Measurements from ENCODE around the gene ZNF618.
A peak's percentile ranks its signal among the peaks of the same experiment; 100 is the strongest.

The ZNF618 gene

GRCh38 chr9:113912816-113913215 lies 36.7 kb downstream of the ZNF618 start:
- no peak for DNase-seq (ENCODE audit: low read depth)

- peak; percentile 62 for DNase-seq (ENCODE audit: low read depth)
These were observed 37.5 kb downstream of the ZNF618 start for GRCh38 chr9:113913426-113914195.

GRCh38 chr9:113914517-113914916 lies 38.4 kb downstream of the ZNF618 start:
- no peak for DNase-seq (ENCODE audit: low read depth)

- no peak for DNase-seq (ENCODE audit: low read depth)
These were observed 39.8 kb downstream of the ZNF618 start for GRCh38 chr9:113915817-113916434.

- DNase-seq (ENCODE audit: low read depth): no peak
These were observed 40.8 kb downstream of the ZNF618 start for GRCh38 chr9:113916931-113917330.

GRCh38 chr9:113918697-113919350 lies 42.7 kb downstream of the ZNF618 start:
- DNase-seq (ENCODE audit: low read depth): no peak

GRCh38 chr9:113919382-113919781 lies 43.3 kb downstream of the ZNF618 start:
- DNase-seq (ENCODE audit: low read depth): no peak

- no peak for DNase-seq (ENCODE audit: low read depth)
These were observed 43.8 kb downstream of the ZNF618 start for GRCh38 chr9:113919871-113920270.

- DNase-seq (ENCODE audit: low read depth): no peak
These were observed 44.8 kb downstream of the ZNF618 start for GRCh38 chr9:113920872-113921271.

GRCh38 chr9:113921396-113921925 lies 45.4 kb downstream of the ZNF618 start:
- no peak for DNase-seq (ENCODE audit: low read depth)

- no peak for DNase-seq (ENCODE audit: low read depth)
These were observed 46.1 kb downstream of the ZNF618 start for GRCh38 chr9:113922160-113922559.

- DNase-seq (ENCODE audit: low read depth): no peak
These were observed 50.1 kb downstream of the ZNF618 start for GRCh38 chr9:113926211-113926610.

GRCh38 chr9:113927277-113927676 lies 51.2 kb downstream of the ZNF618 start:
- no peak for DNase-seq (ENCODE audit: low read depth)

GRCh38 chr9:113928269-113928668 lies 52.2 kb downstream of the ZNF618 start:
- DNase-seq (ENCODE audit: low read depth): no peak

GRCh38 chr9:113929634-113930389 lies 53.7 kb downstream of the ZNF618 start:
- DNase-seq (ENCODE audit: low read depth): peak; percentile 21

GRCh38 chr9:113930390-113930783 lies 54.3 kb downstream of the ZNF618 start:
- DNase-seq (ENCODE audit: low read depth): no peak

GRCh38 chr9:113931140-113931539 lies 55.0 kb downstream of the ZNF618 start:
- DNase-seq (ENCODE audit: low read depth): no peak

- no peak for DNase-seq (ENCODE audit: low read depth)
These were observed 55.7 kb downstream of the ZNF618 start for GRCh38 chr9:113931777-113932176.

- DNase-seq (ENCODE audit: low read depth): no peak
These were observed 56.9 kb downstream of the ZNF618 start for GRCh38 chr9:113932906-113933584.

- no peak for DNase-seq (ENCODE audit: low read depth)
These were observed 57.6 kb downstream of the ZNF618 start for GRCh38 chr9:113933671-113934070.

- DNase-seq (ENCODE audit: low read depth): no peak
These were observed 58.2 kb downstream of the ZNF618 start for GRCh38 chr9:113934167-113934828.
